Liver (tissue), 9 donors: ENCODE measurements around the gene HADHB. TPM values are rescaled to one million over a fixed set of nuclear protein-coding genes. Genes with fewer than 3 reads are reported as not detected.

Experiments used
- DNase-seq: peaks from one replicate; pipeline ENCODE4 v3.0.0-alpha.2; 2017; ENCODE audit warnings: low spot score
- H3K27ac ChIP-seq, 2 donors: one replicate each; pipeline ENCODE4 v1.7.0; 2013; ENCODE audit warnings: inconsistent platforms in 2 of 2, low read length in 2 of 2, control low read depth in 1 of 2, low read depth in 1 of 2, mild to moderate bottlenecking in 1 of 2
- H3K27me3 ChIP-seq, 4 donors: one replicate each; pipeline versions ENCODE4 v1.6.1 to v1.7.0; 2013; ENCODE audit warnings: low read length in 3 of 4, inconsistent platforms in 1 of 4, mild to moderate bottlenecking in 1 of 4, moderate library complexity in 1 of 4; ENCODE audit not compliant: control insufficient read depth in 4 of 4, insufficient read depth in 4 of 4
- H3K36me3 ChIP-seq, 4 donors: one replicate each; pipeline versions ENCODE4 v1.6.1 to v1.7.0; 2013; ENCODE audit warnings: low read length in 3 of 4, mild to moderate bottlenecking in 3 of 4, low read depth in 1 of 4, moderate library complexity in 1 of 4; ENCODE audit not compliant: control insufficient read depth in 4 of 4, insufficient read depth in 3 of 4
- H3K4me1 ChIP-seq, 4 donors: one replicate each; pipeline versions ENCODE4 v1.6.1 to v1.7.0; 2013; ENCODE audit warnings: low read length in 3 of 4, mild to moderate bottlenecking in 3 of 4, moderate library complexity in 1 of 4; ENCODE audit not compliant: control insufficient read depth in 4 of 4, insufficient read depth in 4 of 4
- H3K4me3 ChIP-seq, 3 donors: one replicate each; pipeline versions ENCODE4 v1.6.1 to v1.7.0; 2013; ENCODE audit warnings: low read length in 3 of 3, control low read depth in 1 of 3, low read depth in 1 of 3, mild to moderate bottlenecking in 1 of 3
- H3K9ac ChIP-seq, 2 donors: one replicate each; pipeline ENCODE4 v1.7.0; 2013; ENCODE audit warnings: low read length in 2 of 2, mild to moderate bottlenecking in 2 of 2, moderate library complexity in 2 of 2, control low read depth in 1 of 2, low read depth in 1 of 2
- H3K9me3 ChIP-seq, 4 donors: one replicate each; pipeline versions ENCODE4 v1.6.1 to v1.7.0; 2013; ENCODE audit warnings: low read length in 3 of 4; ENCODE audit not compliant: control insufficient read depth in 4 of 4
- EGR1 ChIP-seq, 2 donors: IDR thresholded peaks; 2 replicates each; pipeline ENCODE4 v1.6.1; 2016 to 2018; ENCODE audit warnings: antibody characterized with exemption in 2 of 2, low read depth in 2 of 2
- FOXA1 ChIP-seq: IDR thresholded peaks from 2 replicates; pipeline ENCODE4 v1.6.1; 2016; ENCODE audit warnings: antibody characterized with exemption
- FOXA2 ChIP-seq: IDR thresholded peaks from 2 replicates; pipeline ENCODE4 v1.6.1; 2016; ENCODE audit warnings: antibody characterized with exemption
- GABPA ChIP-seq, 2 donors: IDR thresholded peaks in 1 of 2; conservative IDR thresholded peaks in 1 of 2; 2 replicates each; pipeline ENCODE4 v1.6.1; 2016; ENCODE audit warnings: antibody characterized with exemption in 2 of 2, mild to moderate bottlenecking in 1 of 2, moderate library complexity in 1 of 2
- HNF4A ChIP-seq, 2 donors: conservative IDR thresholded peaks; 2 replicates each; pipeline ENCODE4 v1.6.1; 2016; ENCODE audit warnings: antibody characterized with exemption in 2 of 2, mild to moderate bottlenecking in 2 of 2
- JUND ChIP-seq, 2 donors: IDR thresholded peaks; 2 replicates each; pipeline ENCODE4 v1.6.1; 2016; ENCODE audit warnings: antibody characterized with exemption in 2 of 2
- NR2F2 ChIP-seq: IDR thresholded peaks from 2 replicates; pipeline ENCODE4 v1.6.1; 2016; ENCODE audit warnings: antibody characterized with exemption
- RAD21 ChIP-seq, 2 donors: IDR thresholded peaks; 2 replicates each; pipeline ENCODE4 v1.6.1; 2016; ENCODE audit warnings: antibody characterized with exemption in 2 of 2, mild to moderate bottlenecking in 2 of 2
- RXRA ChIP-seq, 2 donors: IDR thresholded peaks; 2 replicates each; pipeline ENCODE4 v1.6.1; 2017 to 2018; ENCODE audit warnings: antibody characterized with exemption in 2 of 2, mild to moderate bottlenecking in 1 of 2
- TAF1 ChIP-seq: conservative IDR thresholded peaks from 2 replicates; pipeline ENCODE4 v1.6.1; 2016; ENCODE audit warnings: antibody characterized with exemption, mild to moderate bottlenecking
- YY1 ChIP-seq: IDR thresholded peaks from 2 replicates; pipeline ENCODE4 v1.6.1; 2016; ENCODE audit warnings: antibody characterized with exemption, mild to moderate bottlenecking
- WGBS: extraction: QIAGEN DNeasy Blood & Tissue Kit; methylation state at CpG from one replicate; pipeline ENCODE4 v1.1.7; 2013; 5-methylcytosine and 5-hydroxymethylcytosine counted together
- polyA plus RNA-seq, 2 donors: library from polyadenylated mRNA; stranded (reverse) in 1 of 2; unstranded in 1 of 2; fragments of 200-250 nt in 1 of 2; fragments of >200 nt in 1 of 2; fragmentation: Nextera tagmentation in 1 of 2; extraction: Ambion mirVana in 1 of 2; gene quantifications; one replicate each; pipeline versions ENCODE4 v1.2.1 to v1.2.3, GENCODE V29; 2013 to 2015
- total RNA-seq, 2 donors: library from RNA; depleted of rRNA; stranded (reverse); fragments of >200 nt; gene quantifications; one replicate each; pipeline ENCODE4 v1.2.3, GENCODE V29; 2014
- TF ChIP-seq, protein P1 (sequence below): IDR thresholded peaks from 2 replicates; pipeline ENCODE4 v1.6.1; 2016; ENCODE audit warnings: antibody characterized with exemption, mild to moderate bottlenecking
- TF ChIP-seq, protein P2 (sequence below): IDR thresholded peaks from 2 replicates; pipeline ENCODE4 v1.6.1; 2016; ENCODE audit warnings: antibody characterized with exemption
- TF ChIP-seq, protein P3 (sequence below): IDR thresholded peaks from 2 replicates; pipeline ENCODE4 v1.6.1; 2016; ENCODE audit warnings: antibody characterized with exemption
- TF ChIP-seq, protein P4 (sequence below): fragments of 150-350 bp; IDR thresholded peaks from 2 replicates; pipeline ENCODE4 v1.5.1; 2017; ENCODE audit warnings: improper control_type of control experiment, low read depth, low read length; ENCODE audit not compliant: missing input control
- donor health status: healthy.
- donor health status: healthy.
- donor health status: healthy.
- donor health status: healthy.
- donor health status: healthy.

HADHB gene
- total and polyA plus RNA-seq, 4 donors, result 103 to 284 (median 261) TPM

DNA sequence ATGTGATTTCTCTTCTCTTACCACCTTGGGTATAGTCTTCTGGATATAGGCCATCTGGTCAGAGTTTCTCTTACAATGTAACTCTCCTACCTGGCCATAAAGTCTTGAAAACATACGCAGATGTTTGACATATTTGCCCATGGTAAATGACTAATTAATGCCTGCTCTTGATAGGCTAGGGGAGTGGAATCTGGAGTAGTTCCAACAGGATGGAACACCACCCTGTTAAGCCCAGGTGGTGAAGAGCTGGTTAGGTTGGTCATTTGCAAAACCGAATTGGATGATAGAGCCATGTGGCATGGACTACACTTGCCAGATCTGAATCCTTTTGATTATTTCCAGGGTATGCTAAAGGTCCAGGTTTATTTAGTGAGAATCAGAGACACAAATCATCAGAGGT, 36.5 kb downstream of the HADHB start:
- no peak for DNase-seq
- TF ChIP-seq, protein P1, sequence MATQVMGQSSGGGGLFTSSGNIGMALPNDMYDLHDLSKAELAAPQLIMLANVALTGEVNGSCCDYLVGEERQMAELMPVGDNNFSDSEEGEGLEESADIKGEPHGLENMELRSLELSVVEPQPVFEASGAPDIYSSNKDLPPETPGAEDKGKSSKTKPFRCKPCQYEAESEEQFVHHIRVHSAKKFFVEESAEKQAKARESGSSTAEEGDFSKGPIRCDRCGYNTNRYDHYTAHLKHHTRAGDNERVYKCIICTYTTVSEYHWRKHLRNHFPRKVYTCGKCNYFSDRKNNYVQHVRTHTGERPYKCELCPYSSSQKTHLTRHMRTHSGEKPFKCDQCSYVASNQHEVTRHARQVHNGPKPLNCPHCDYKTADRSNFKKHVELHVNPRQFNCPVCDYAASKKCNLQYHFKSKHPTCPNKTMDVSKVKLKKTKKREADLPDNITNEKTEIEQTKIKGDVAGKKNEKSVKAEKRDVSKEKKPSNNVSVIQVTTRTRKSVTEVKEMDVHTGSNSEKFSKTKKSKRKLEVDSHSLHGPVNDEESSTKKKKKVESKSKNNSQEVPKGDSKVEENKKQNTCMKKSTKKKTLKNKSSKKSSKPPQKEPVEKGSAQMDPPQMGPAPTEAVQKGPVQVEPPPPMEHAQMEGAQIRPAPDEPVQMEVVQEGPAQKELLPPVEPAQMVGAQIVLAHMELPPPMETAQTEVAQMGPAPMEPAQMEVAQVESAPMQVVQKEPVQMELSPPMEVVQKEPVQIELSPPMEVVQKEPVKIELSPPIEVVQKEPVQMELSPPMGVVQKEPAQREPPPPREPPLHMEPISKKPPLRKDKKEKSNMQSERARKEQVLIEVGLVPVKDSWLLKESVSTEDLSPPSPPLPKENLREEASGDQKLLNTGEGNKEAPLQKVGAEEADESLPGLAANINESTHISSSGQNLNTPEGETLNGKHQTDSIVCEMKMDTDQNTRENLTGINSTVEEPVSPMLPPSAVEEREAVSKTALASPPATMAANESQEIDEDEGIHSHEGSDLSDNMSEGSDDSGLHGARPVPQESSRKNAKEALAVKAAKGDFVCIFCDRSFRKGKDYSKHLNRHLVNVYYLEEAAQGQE, result no peak
- TF ChIP-seq, protein P2, sequence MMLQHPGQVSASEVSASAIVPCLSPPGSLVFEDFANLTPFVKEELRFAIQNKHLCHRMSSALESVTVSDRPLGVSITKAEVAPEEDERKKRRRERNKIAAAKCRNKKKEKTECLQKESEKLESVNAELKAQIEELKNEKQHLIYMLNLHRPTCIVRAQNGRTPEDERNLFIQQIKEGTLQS, result no peak
- TF ChIP-seq EGR1 (IDR thresholded peaks at IDR 0.05; ENCODE audit: low read depth in 2 of 2), result no peak
- TF ChIP-seq FOXA1, result no peak
- no peak for TF ChIP-seq RAD21 (IDR thresholded peaks at IDR 0.05)
- no peak for TF ChIP-seq GABPA (IDR thresholded peaks at IDR 0.05 in 1 of 2, conservative IDR thresholded peaks at IDR 0.05 in 1 of 2)
- no peak for TF ChIP-seq RXRA (IDR thresholded peaks at IDR 0.05)
- no peak for TF ChIP-seq TAF1
- no peak for TF ChIP-seq YY1
- TF ChIP-seq, protein P3, sequence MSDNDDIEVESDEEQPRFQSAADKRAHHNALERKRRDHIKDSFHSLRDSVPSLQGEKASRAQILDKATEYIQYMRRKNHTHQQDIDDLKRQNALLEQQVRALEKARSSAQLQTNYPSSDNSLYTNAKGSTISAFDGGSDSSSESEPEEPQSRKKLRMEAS, result no peak
- WGBS, result 86% methylated on average over 2 of the region's 2 CpGs
- H3K27me3 ChIP-seq, result no peaks in the 10 kb centered on the region
- H3K9ac ChIP-seq, result no peak overlapping the region
- H3K4me3 ChIP-seq, result no peak overlapping the region
- H3K9me3 ChIP-seq, result no peaks in the 10 kb centered on the region
- no peak overlapping the region for H3K27ac ChIP-seq
- H3K4me1 ChIP-seq, result no peaks in the 10 kb centered on the region
- H3K36me3 ChIP-seq, result peaks cover 10 to 62% (median 57%) of the 10 kb centered on the region in 4 donors

DNA sequence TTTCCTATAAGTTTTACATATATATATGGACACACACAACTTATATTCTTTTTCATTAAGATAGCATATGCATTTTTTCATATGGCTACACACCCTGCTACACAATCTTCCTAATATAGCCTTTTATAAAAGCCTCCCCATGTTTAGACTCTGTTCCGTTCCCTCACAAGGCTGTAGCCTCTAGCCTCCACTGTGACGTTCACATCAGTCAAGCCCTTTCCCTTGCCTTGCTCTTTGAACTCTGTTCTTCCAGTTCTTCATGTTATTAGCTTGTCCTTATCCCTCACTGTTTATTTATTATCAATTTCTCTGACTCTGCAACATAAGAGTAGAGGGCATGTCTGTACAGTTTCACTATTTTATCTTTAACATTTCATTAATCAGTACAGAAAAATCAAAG, 38.9 kb downstream of the HADHB start:
- Histone ChIP-seq H3K36me3 (peaks cover 12 to 62% (median 48%) of the 10 kb centered on the region in 4 donors), H3K27ac (no peak overlapping the region), H3K4me3 (no peak overlapping the region), H3K4me1 (no peaks in the 10 kb centered on the region), H3K27me3 (no peaks in the 10 kb centered on the region), H3K9ac (no peak overlapping the region), H3K9me3 (no peaks in the 10 kb centered on the region)
- DNase-seq, result no peak
- TF ChIP-seq HNF4A (conservative IDR thresholded peaks at IDR 0.05) (no peak), FOXA2 (no peak), TAF1 (no peak), GABPA (IDR thresholded peaks at IDR 0.05 in 1 of 2, conservative IDR thresholded peaks at IDR 0.05 in 1 of 2) (no peak), YY1 (no peak), RXRA (IDR thresholded peaks at IDR 0.05) (no peak), NR2F2 (no peak), JUND (IDR thresholded peaks at IDR 0.05) (no peak), FOXA1 (no peak)
- TF ChIP-seq, protein P3, result no peak
- TF ChIP-seq, protein P4, sequence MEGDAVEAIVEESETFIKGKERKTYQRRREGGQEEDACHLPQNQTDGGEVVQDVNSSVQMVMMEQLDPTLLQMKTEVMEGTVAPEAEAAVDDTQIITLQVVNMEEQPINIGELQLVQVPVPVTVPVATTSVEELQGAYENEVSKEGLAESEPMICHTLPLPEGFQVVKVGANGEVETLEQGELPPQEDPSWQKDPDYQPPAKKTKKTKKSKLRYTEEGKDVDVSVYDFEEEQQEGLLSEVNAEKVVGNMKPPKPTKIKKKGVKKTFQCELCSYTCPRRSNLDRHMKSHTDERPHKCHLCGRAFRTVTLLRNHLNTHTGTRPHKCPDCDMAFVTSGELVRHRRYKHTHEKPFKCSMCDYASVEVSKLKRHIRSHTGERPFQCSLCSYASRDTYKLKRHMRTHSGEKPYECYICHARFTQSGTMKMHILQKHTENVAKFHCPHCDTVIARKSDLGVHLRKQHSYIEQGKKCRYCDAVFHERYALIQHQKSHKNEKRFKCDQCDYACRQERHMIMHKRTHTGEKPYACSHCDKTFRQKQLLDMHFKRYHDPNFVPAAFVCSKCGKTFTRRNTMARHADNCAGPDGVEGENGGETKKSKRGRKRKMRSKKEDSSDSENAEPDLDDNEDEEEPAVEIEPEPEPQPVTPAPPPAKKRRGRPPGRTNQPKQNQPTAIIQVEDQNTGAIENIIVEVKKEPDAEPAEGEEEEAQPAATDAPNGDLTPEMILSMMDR, result no peak
- TF ChIP-seq, protein P1, result no peak
- TF ChIP-seq, protein P2, result no peak
- 78% methylated on average over 2 of the region's 2 CpGs for WGBS
